DND-41 (cell line): Measurements from ENCODE around the gene TDRD9.

Source experiments
- ATAC-seq: fragments of 200-7000 bp; cut with Tn5 transposase; 3 replicates; pipeline ENCODE4 v1.9.1; 2021; ENCODE audit warnings: low read depth; ENCODE audit not compliant: insufficient read depth
- DNase-seq: peaks from one replicate; pipeline ENCODE4 v3.0.0-alpha.2; 2020
- H2AFZ ChIP-seq: 2 replicates; pipeline ENCODE4 v1.6.0; 2012; ENCODE audit warnings: low read depth, low read length
- H3K27ac ChIP-seq: 2 replicates; pipeline ENCODE4 v1.5.1; 2012; ENCODE audit warnings: low read length, inconsistent platforms
- H3K27me3 ChIP-seq: fragments of 200-600 bp; sonication (generic); 2 replicates; pipeline ENCODE4 v1.6.0; 2012; ENCODE audit warnings: low read length, mild to moderate bottlenecking, inconsistent platforms; ENCODE audit not compliant: insufficient read depth, poor library complexity
- H3K36me3 ChIP-seq: 2 replicates; pipeline ENCODE4 v1.5.1; 2012; ENCODE audit warnings: low read length, inconsistent platforms; ENCODE audit not compliant: insufficient read depth
- H3K4me1 ChIP-seq: 2 replicates; pipeline ENCODE4 v1.5.1; 2012; ENCODE audit warnings: mild to moderate bottlenecking, low read length; ENCODE audit not compliant: insufficient read depth
- H3K4me2 ChIP-seq: 2 replicates; pipeline ENCODE4 v1.6.0; 2012; ENCODE audit warnings: mild to moderate bottlenecking, moderate library complexity, low read length, inconsistent platforms; ENCODE audit not compliant: insufficient read depth
- H3K4me3 ChIP-seq, 2 experiments: fragments of 200-600 bp in 1 of 2; shearing (Covaris generic) in 1 of 2; 2 replicates each; pipeline ENCODE4 v1.5.1; 2012 to 2016; ENCODE audit warnings: inconsistent platforms in 2 of 2, low read length in 2 of 2, mild to moderate bottlenecking in 2 of 2, low read depth in 1 of 2, moderate library complexity in 1 of 2
- H3K79me2 ChIP-seq: 2 replicates; pipeline ENCODE4 v1.6.0; 2012; ENCODE audit warnings: low read length, inconsistent platforms; ENCODE audit not compliant: insufficient read depth
- H3K9ac ChIP-seq: 2 replicates; pipeline ENCODE4 v1.6.0; 2012; ENCODE audit warnings: low read depth, mild to moderate bottlenecking, inconsistent platforms, low read length, moderate library complexity
- H3K9me3 ChIP-seq: 2 replicates; pipeline ENCODE4 v1.5.1; 2012; ENCODE audit warnings: low read length, moderate library complexity, mild to moderate bottlenecking, inconsistent platforms; ENCODE audit not compliant: insufficient read depth, severe bottlenecking
- H4K20me1 ChIP-seq: 2 replicates; pipeline ENCODE4 v1.6.0; 2012; ENCODE audit warnings: low read length; ENCODE audit not compliant: insufficient read depth
- EZH2 ChIP-seq: IDR thresholded peaks from 3 replicates; pipeline ENCODE4 v1.6.1; 2012; ENCODE audit warnings: borderline replicate concordance, low read depth, mild to moderate bottlenecking, moderate library complexity, low read length, inconsistent platforms; ENCODE audit not compliant: severe bottlenecking
- TF ChIP-seq, protein P1 (sequence below): IDR thresholded peaks from 2 replicates; pipeline ENCODE4 v1.5.1; 2012; ENCODE audit warnings: borderline replicate concordance, low read length, moderate library complexity, mild to moderate bottlenecking; ENCODE audit not compliant: poor library complexity, severe bottlenecking; ENCODE audit errors: extremely low read depth

The TDRD9 gene

DNA sequence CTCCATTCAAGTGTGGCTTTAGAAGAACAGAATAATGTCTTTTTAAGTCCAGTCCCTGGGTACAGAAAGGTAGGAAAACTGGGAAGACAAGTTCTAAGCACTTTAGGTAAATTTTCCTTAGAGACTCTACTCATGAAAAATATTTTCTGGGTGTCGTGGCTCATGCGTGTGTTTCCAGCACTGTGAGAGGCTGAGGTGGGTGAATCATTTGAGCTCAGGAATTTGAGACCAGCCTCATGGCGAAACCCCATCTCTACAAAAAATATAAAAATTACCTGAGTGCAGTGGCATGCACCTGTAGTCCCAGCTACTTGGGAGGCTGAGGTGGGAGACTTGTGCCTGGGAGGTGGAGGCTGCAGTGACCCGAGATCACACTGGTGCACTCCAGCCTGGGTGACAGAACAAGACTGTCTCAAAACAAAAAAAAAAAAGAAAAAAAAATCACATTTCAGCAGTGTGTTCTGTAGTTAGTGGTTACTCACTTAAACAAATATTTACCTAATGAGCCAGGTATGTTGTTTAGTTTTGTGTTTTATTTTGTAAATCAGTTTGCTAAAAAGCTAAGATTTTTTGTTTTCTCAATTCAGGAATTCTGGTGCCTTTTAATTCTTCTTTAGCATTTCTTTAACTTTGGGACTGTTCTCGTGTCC, 66.4 kb downstream of the TDRD9 start:
- Histone ChIP-seq H3K9me3 (peaks cover under 1% of the 10 kb centered on the region), H3K36me3 (no peaks in the 10 kb centered on the region), H2AFZ (no peak overlapping the region), H3K79me2 (no peaks in the 10 kb centered on the region), H3K27ac (no peak overlapping the region), H3K4me2 (no peak overlapping the region), H3K9ac (no peak overlapping the region), H3K4me1 (no peaks in the 10 kb centered on the region), H3K27me3 (peaks cover 17% of the 10 kb centered on the region), H3K4me3 (no peak overlapping the region), H4K20me1 (no peaks in the 10 kb centered on the region)
- no peak for TF ChIP-seq EZH2
- TF ChIP-seq, protein P1, sequence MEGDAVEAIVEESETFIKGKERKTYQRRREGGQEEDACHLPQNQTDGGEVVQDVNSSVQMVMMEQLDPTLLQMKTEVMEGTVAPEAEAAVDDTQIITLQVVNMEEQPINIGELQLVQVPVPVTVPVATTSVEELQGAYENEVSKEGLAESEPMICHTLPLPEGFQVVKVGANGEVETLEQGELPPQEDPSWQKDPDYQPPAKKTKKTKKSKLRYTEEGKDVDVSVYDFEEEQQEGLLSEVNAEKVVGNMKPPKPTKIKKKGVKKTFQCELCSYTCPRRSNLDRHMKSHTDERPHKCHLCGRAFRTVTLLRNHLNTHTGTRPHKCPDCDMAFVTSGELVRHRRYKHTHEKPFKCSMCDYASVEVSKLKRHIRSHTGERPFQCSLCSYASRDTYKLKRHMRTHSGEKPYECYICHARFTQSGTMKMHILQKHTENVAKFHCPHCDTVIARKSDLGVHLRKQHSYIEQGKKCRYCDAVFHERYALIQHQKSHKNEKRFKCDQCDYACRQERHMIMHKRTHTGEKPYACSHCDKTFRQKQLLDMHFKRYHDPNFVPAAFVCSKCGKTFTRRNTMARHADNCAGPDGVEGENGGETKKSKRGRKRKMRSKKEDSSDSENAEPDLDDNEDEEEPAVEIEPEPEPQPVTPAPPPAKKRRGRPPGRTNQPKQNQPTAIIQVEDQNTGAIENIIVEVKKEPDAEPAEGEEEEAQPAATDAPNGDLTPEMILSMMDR = no peak
- ATAC-seq = no peak
- DNase-seq = no peak

DNA sequence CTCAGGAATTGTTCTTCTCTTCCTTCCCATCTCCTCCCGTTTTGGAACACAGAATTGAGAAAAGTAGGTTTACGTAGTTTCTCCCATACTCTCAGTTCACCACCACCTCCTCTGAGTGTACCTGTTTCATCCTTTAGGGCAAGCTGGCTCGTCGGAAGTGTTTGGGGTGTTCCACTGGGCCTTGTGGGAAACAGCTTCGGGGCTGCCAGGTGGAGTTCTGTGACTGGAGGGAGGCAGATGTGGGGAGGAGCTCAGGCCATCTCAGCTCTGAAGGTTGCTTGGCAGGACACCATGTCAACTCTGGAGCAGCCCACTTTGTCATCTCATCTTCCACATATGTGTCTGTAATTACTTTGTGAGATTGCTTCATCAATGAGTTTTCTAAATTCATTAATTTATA, 67.6 kb downstream of the TDRD9 start:
- H2AFZ ChIP-seq = no peak overlapping the region
- no peak overlapping the region for H3K27ac ChIP-seq
- TF ChIP-seq, protein P1 = no peak
- TF ChIP-seq EZH2 = no peak
- H3K27me3 ChIP-seq = peaks cover 17% of the 10 kb centered on the region
- no peak overlapping the region for H3K9ac ChIP-seq
- no peaks in the 10 kb centered on the region for H3K36me3 ChIP-seq
- H3K4me2 ChIP-seq = no peak overlapping the region
- no peaks in the 10 kb centered on the region for H4K20me1 ChIP-seq
- ATAC-seq = no peak
- DNase-seq = no peak
- H3K79me2 ChIP-seq = no peaks in the 10 kb centered on the region
- H3K9me3 ChIP-seq = no peaks in the 10 kb centered on the region
- H3K4me3 ChIP-seq = no peak overlapping the region
- H3K4me1 ChIP-seq = no peaks in the 10 kb centered on the region

DNA sequence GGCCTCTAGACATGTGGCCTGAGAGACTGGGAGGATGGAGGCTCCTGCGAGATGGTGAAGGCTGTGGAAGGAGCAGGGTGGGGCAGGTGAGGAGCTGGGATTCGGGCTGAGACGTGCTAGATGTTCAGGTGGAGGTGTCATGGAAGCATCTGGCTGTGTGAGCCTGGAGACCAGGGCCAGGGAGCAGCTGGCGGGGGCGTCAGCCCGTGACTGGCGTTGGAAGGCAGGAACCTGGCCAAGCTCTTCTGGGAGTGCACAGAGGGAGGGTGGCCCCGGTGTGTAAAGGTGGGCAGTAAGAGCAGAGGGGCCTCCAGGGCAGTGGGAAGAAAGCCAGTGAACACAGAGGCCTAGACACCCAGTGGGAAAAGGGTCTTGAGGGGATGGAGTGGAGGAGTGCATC, 69.1 kb downstream of the TDRD9 start:
- Histone ChIP-seq H2AFZ (no peak overlapping the region), H4K20me1 (no peaks in the 10 kb centered on the region), H3K4me1 (no peaks in the 10 kb centered on the region), H3K9ac (no peak overlapping the region), H3K4me3 (no peak overlapping the region), H3K27me3 (peaks cover 20% of the 10 kb centered on the region), H3K9me3 (no peaks in the 10 kb centered on the region), H3K4me2 (no peak overlapping the region), H3K27ac (no peak overlapping the region), H3K79me2 (no peaks in the 10 kb centered on the region), H3K36me3 (no peaks in the 10 kb centered on the region)
- no peak for DNase-seq
- TF ChIP-seq, protein P1 = no peak
- TF ChIP-seq EZH2 = no peak
- ATAC-seq = no peak

DNA sequence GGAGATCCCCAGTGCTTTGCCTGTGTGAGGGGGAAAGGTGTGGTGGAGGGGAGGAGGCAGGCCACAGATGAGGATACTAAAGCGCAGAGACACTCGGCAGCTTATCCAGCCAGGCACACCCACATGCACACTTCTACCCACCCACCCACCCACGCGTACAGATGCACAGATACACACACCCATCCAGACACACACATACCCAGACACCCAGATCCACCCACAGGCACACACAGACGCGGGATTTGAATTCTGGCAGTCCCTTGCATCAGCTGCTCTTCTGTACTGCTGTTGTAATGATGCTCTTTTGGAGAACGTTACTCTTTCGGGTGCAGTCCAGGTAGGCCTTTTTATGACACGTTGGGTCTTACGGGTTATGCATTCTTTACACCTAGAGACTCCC, 69.8 kb downstream of the TDRD9 start:
- H3K27me3 ChIP-seq = peaks cover 20% of the 10 kb centered on the region
- H3K4me2 ChIP-seq = no peak overlapping the region
- H3K27ac ChIP-seq = no peak overlapping the region
- DNase-seq (no peak), ATAC-seq (no peak)
- H3K9me3 ChIP-seq = no peaks in the 10 kb centered on the region
- no peaks in the 10 kb centered on the region for H3K4me1 ChIP-seq
- TF ChIP-seq, protein P1 = no peak
- TF ChIP-seq EZH2 = no peak
- no peaks in the 10 kb centered on the region for H3K79me2 ChIP-seq
- no peak overlapping the region for H3K4me3 ChIP-seq
- no peaks in the 10 kb centered on the region for H3K36me3 ChIP-seq
- H3K9ac ChIP-seq = no peak overlapping the region
- H4K20me1 ChIP-seq = no peaks in the 10 kb centered on the region
- no peak overlapping the region for H2AFZ ChIP-seq
